Measurements from ENCODE around the gene NAIF1. TPM values are rescaled to one million over a fixed set of nuclear protein-coding genes. Genes with fewer than 3 reads are reported as not detected.

The NAIF1 gene
- total and polyA plus RNA-seq, 2 donors from 2014 or later, result 9.7 to 12.3 TPM

GRCh38 chr9:128026773-128027541 is 40.2 kb downstream of the NAIF1 start:
- Histone ChIP-seq H3K4me1 (ENCODE audit: control insufficient read depth in 2 of 3, insufficient read depth in 2 of 3, low read depth in 1 of 3, low read length in 3 of 3) (no peaks in the 10 kb centered on the region), H3K27ac (ENCODE audit: low read depth in 2 of 2, low read length in 2 of 2) (peak overlapping the region in 1 of 2 donors; percentile 20), H3K36me3 (ENCODE audit: control insufficient read depth in 2 of 3, insufficient read depth in 3 of 3, low read length in 3 of 3) (no peaks in the 10 kb centered on the region), H3K9ac (ENCODE audit: low read length in 3 of 3) (peak overlapping the region in 1 of 3 donors; percentile 34), H3K9me3 (ENCODE audit: control insufficient read depth in 2 of 3, insufficient read depth in 1 of 3, low read length in 3 of 3) (no peaks in the 10 kb centered on the region), H3K4me3 (ENCODE audit: low read length in 3 of 3) (no peak overlapping the region), H3K27me3 (ENCODE audit: control insufficient read depth, insufficient read depth, low read length) (no peaks in the 10 kb centered on the region)
- intact Hi-C loops (cut with DNase I), result no loop called here
- FAIRE-seq (no peak), DNase-seq (no peak)
- TF ChIP-seq CTCF (IDR thresholded peaks at IDR 0.05; ENCODE audit: borderline replicate concordance, extremely low read depth, insufficient read depth), result no peak

- Histone ChIP-seq H3K9me3 (ENCODE audit: control insufficient read depth in 2 of 3, insufficient read depth in 1 of 3, low read length in 3 of 3) (no peaks in the 10 kb centered on the region), H3K4me3 (ENCODE audit: low read length in 3 of 3) (no peak overlapping the region), H3K36me3 (ENCODE audit: control insufficient read depth in 2 of 3, insufficient read depth in 3 of 3, low read length in 3 of 3) (no peaks in the 10 kb centered on the region), H3K27ac (ENCODE audit: low read depth in 2 of 2, low read length in 2 of 2) (no peak overlapping the region), H3K27me3 (ENCODE audit: control insufficient read depth, insufficient read depth, low read length) (no peaks in the 10 kb centered on the region), H3K4me1 (ENCODE audit: control insufficient read depth in 2 of 3, insufficient read depth in 2 of 3, low read depth in 1 of 3, low read length in 3 of 3) (no peaks in the 10 kb centered on the region), H3K9ac (ENCODE audit: low read length in 3 of 3) (no peak overlapping the region)
- TF ChIP-seq CTCF (IDR thresholded peaks at IDR 0.05; ENCODE audit: borderline replicate concordance, extremely low read depth, insufficient read depth), result no peak
- DNase-seq, result no peak
- FAIRE-seq, result no peak
- intact Hi-C loops (cut with DNase I), result no loop called here
Observed at GRCh38 chr9:128026255-128026772, 40.8 kb downstream of the NAIF1 start.

- Histone ChIP-seq H3K4me1 (ENCODE audit: control insufficient read depth in 2 of 3, insufficient read depth in 2 of 3, low read depth in 1 of 3, low read length in 3 of 3) (no peaks in the 10 kb centered on the region), H3K27ac (ENCODE audit: low read depth in 2 of 2, low read length in 2 of 2) (no peak overlapping the region), H3K36me3 (ENCODE audit: control insufficient read depth in 2 of 3, insufficient read depth in 3 of 3, low read length in 3 of 3) (no peaks in the 10 kb centered on the region), H3K9ac (ENCODE audit: low read length in 3 of 3) (no peak overlapping the region), H3K27me3 (ENCODE audit: control insufficient read depth, insufficient read depth, low read length) (no peaks in the 10 kb centered on the region), H3K9me3 (ENCODE audit: control insufficient read depth in 2 of 3, insufficient read depth in 1 of 3, low read length in 3 of 3) (no peaks in the 10 kb centered on the region), H3K4me3 (ENCODE audit: low read length in 3 of 3) (no peak overlapping the region)
- intact Hi-C loops (cut with DNase I), result no loop called here
- TF ChIP-seq CTCF (IDR thresholded peaks at IDR 0.05; ENCODE audit: borderline replicate concordance, extremely low read depth, insufficient read depth), result no peak
- no peak for DNase-seq
- FAIRE-seq, result no peak
Observed at GRCh38 chr9:128025736-128026135, 41.4 kb downstream of the NAIF1 start.

Data from kidney (tissue), 14 donors.